ENCODE data around the gene SOS2.

The SOS2 gene

DNA sequence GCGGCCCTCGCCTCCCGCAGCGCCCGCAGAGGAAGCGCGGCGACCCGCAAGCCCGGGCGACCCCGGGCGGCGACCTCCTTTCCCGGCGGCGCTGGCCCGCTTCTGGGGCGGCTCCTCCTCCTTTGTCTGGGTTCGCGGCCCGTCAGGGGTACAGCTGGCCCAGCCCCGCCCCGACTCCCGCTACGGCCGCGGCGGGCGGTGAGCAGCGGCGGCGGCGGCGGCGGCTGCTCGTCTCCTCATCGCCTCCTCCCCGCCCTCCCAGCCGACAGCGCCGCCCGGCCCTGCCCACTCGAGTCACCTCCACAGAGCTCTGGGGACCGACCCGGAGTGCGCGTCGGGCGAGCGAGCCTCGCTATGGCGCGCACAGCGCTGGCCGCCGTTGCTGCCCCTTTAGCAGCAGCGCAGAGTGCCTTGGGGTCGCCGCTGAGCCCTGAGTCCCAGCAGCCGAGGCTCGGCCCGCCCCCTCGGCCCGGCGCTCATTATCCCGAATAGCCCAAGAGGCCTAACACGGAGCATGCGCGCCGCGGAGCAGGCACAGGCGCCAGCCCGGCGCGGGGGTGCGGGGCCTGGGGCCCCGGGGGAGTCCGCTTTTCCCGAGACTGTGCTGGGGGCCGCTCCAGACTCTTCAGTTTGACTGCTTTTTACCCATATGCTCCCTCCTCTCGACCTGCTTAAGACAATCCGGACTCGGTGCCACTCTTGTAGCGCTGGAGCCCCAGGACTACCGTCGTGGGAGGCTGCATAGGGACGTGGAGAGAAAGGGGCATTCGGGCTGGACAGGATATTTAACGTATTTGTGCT lies at the start of gene SOS2:
TSS of gene SOS2 (minus strand) at position 104 of the 801 bp plus-strand sequence. CDS start 295 bp downstream, outside the sequence.
- DNase-seq (ENCODE audit: low spot score): peak; percentile 85

GRCh38 chr14:50272498-50272897 lies 41.1 kb upstream of the SOS2 start:
- no peak for DNase-seq (ENCODE audit: low spot score)

- DNase-seq (ENCODE audit: low spot score): no peak
Measured at GRCh38 chr14:50270932-50271331, 39.6 kb upstream of the SOS2 start.

DNA sequence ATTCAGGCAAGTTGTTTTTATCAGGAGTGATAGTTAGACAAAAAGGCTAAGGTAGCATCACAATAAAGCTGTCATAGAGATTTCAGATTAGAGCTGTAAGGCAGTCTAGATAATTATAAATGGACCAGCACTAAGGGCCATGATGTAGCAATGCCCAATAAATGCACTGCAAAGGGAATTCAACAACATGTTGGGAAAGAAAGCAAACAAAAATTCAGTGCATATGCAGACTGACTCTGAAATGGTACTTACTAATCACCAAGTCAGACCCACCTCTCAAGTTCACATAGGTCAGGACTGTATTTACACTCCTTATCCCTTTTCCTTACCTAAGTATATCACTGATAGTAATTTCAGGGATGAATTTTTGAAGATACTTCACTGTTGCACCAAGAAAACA lies 33.7 kb upstream of the SOS2 start:
- no peak for DNase-seq (ENCODE audit: low spot score)

GRCh38 chr14:50263321-50263720 lies 31.9 kb upstream of the SOS2 start:
- no peak for DNase-seq (ENCODE audit: low spot score)

- no peak for DNase-seq (ENCODE audit: low spot score)
Measured at GRCh38 chr14:50262865-50263264, 31.5 kb upstream of the SOS2 start.

DNA sequence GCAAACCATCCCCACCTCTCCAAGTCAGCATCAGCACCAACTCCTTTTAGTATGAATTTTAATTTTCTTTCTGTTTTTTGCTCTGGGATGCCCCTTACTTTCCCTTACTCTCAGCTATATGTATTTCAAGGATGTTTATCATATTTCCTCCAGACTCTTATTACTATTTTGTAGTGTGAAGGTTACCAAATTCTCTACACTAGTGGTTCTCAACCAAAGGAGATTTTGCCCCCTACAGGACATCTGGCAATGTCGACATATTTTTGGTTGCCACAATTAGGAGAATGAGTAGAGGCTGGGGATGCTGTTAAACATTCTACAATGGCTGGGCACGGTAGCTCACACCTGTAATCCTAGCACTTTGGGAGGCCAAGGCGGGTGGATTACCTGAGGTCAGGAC lies 29.1 kb upstream of the SOS2 start:
- DNase-seq (ENCODE audit: low spot score): peak; percentile 14

DNA sequence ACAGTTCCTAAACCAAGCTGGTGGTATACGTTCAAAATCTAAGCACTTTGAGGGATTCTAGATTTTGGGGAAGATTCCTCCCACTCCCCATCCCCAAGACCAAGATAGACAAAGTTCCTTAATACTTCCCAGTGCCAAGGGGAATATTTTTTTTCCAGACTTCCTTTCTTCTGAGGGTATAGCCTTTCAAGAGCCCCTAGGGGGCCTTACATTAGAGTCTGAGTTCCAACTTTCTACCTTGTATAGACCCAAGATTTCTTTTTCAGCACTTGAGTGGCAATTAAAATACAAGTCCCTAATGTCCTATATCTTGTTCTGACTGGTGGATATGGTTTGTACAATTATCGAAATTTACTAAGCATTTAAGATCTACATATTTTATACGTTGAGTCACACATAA lies 28.7 kb upstream of the SOS2 start:
- DNase-seq (ENCODE audit: low spot score): no peak

DNA sequence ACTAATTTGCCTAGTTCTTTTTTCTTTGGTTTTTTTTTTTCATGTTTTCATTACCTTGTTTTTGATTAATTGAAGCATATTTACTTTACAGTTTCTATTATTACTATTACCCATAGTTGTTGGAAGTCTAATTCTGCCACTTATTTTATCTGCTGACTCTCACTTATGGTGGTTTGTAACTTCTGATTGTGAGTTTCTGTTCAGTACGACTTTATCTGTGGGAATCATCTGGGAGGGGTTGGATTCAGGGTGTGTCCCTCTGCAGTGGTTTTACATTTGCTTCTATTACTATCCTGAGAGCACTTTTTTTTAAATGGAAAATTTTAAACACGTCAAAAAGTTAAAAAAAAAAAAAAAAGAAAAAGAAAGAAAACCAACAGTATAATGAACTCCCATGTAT lies 26.4 kb upstream of the SOS2 start:
- DNase-seq (ENCODE audit: low spot score): no peak

- DNase-seq (ENCODE audit: low spot score): no peak
Measured at GRCh38 chr14:50254248-50254647, 22.9 kb upstream of the SOS2 start.

DNA sequence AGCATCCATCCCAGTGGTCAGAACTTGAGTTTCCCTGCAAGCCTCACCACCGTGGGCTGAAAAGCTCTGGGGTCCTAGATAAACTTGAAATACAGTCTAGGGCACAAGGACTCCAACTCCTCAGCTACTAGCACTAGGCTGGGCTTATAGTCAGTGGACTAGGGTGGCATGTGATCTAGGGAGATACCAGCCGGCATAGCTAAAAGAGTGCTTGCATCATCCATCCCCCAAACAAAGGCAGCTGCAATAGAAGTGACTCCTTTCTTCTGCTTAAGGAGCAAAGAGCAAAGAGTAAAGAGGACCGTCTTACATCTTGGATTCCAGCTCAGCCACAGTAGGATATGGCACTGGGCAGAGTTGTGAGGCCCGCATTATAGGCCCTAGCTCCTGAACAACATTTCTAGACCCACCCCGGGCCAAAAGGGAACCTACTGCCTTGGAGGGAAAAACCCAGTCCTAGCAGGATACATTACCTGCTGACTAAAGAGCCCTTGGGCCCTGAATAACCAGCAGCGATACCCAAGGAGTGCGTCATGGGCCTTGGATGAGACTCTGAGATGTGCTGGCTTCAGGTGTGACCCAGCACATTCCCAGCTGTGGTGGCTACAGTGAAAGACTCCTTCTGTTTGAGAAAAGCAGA lies 17.9 kb upstream of the SOS2 start:
- DNase-seq (ENCODE audit: low spot score): no peak

GRCh38 chr14:50247245-50247644 lies 15.9 kb upstream of the SOS2 start:
- DNase-seq (ENCODE audit: low spot score): no peak

DNA sequence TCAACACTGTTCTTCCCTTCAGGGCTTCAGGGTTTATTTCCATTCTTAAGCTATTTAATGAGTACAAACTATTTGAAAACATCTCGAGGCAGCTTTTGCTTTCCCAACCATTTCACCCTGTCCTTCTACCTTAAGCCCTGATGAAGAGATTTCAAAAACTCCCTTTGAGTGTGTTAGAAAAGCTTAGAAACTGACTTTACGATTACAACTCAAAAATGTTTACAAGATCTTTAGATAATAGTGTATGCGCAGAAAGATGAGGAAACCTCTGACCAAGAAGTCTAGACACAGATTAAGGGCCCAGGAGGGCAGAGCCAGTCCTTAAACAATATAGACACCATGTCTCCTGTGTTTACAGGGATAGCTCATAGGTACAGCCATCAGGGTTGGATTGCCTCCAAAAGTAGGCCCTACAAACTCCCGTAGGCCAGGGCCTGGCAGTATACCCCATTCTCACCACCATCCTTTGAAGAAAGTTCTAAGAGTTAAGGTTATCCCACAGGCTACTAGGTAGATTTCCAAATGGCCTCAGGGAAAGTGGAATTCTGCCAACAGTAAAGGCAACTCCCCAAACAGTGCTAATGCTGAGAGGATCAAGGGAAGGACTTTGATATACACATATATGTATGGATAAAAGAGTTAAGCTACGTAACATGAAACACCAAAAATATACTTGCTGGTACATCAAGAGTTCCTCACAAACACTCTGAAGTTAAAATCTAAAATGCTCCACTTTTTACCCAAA lies 11.4 kb upstream of the SOS2 start:
- no peak for DNase-seq (ENCODE audit: low spot score)

DNA sequence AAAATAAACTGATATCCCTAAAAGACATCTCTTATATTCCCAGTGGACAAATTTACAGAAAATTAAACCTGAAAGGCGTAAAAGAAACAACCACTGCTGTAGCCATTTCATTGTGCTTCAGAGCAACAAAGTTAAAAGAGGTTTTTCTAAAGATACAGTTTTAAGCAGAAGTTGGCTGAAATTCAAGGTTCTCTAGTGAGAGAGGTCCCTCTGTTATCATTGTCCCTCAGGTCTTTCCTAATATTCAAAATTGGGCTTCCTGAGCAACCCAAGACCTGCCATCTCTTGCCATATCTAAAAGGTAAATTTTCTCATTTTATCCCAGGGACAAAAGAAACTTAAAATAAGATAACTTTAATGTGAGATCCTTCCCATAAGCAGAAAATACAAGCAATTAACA lies 10.7 kb upstream of the SOS2 start:
- DNase-seq (ENCODE audit: low spot score): no peak

GRCh38 chr14:50237427-50237826 lies 6.0 kb upstream of the SOS2 start:
- DNase-seq (ENCODE audit: low spot score): peak; percentile 9

DNA sequence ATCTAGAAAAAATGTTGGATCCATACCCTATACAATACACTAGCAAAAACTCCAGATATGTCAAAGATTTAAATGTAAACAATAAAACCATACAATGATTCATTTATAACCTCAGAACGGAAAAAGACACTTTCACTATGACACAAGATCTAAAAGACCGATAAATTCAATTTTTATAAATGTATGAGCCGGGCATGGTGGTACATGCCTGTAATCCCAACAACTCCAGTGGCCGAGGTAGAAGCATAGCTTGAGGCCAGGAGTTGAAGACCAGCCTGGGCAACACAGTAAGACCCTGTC lies 2.5 kb upstream of the SOS2 start:
- DNase-seq (ENCODE audit: low spot score): no peak

GRCh38 chr14:50233166-50233950 lies 2.0 kb upstream of the SOS2 start:
- DNase-seq (ENCODE audit: low spot score): no peak

DNA sequence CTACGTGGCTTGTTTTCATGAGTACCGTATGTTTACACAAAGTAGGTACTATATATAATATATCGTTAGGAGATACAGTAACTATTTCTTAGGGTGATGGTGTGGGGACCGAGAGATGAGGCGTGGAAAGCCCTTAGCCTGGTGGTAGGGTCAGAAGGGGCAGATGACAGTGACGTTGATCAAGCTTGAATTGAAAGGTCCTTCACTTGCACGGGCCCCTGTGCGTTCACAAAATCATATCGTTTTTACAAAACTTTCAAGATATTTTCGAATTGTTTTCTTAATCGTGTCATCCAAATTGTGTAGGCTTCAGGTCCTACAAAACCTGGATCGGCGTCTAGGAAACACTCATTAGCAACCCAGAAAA lies 881 bp upstream of the SOS2 start:
- no peak for DNase-seq (ENCODE audit: low spot score)

DNA sequence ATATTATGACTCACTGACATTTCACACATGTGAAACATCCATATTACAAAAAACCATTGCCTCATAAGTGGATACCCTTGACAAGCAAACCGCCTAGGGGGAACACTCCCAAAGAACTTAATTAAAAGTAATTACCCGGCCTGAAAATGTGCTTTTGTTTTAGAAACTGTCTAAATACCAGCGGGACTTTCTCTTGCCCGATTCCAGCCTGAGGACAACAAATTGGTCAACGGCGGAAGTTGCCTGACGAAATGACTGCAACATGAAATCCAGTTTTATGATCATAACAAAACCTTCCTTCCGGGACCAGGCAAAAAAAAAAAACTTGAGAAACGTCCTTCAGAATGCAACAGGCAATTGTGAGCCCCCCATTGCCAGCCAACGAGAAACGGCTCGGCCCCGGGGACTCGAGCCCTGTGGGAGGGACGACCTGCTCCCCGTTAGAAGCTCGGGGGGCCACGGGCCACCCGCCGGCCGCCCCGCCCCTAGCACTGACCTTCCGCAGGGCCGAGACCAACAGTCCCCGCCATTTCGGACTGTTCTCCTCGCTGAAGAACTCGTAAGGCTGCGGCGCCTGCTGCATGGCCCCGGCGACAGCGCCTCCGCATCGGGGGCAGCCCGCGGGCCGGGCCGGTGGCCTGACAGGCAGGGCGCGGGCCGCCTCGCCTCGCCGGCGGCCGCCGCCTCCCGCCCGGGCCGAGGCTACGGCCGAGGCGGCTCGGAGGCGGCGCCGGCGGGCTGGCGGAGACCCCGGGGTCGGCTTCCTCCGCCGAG lies 490 bp downstream of the SOS2 start:
- peak; percentile 3 for DNase-seq (ENCODE audit: low spot score)

GRCh38 chr14:50230401-50230700 lies 1.0 kb downstream of the SOS2 start:
- peak; percentile 5 for DNase-seq (ENCODE audit: low spot score)

DNA sequence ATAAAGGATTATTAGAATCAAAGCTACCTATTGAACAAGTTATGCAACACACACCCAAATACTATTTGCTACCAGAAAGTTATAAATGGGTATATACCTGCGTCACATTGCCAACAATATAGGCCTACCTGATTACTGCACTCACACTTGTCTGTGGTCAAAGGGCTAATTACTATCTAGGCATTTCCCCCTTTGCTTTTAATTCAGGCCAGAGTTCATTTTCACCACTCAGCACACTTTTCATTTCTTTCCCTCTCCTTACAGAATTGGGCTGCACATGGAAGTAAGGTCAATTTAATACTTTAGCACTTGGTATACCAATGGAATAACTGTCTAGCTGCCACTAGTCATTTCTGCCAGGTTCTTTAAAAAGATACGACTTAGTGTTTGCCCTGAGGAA lies 1.7 kb downstream of the SOS2 start:
- no peak for DNase-seq (ENCODE audit: low spot score)

GRCh38 chr14:50228313-50228712 lies 3.1 kb downstream of the SOS2 start:
- no peak for DNase-seq (ENCODE audit: low spot score)
